ENCODE data around the gene PCGF3.

Gene PCGF3

GRCh38 chr4:788006-788635, 82.5 kb downstream of the PCGF3 start:
- no peak for TF ChIP-seq SIN3A (IDR thresholded peaks at IDR 0.05; ENCODE audit: borderline replicate concordance, insufficient read depth, low read length)
- no peak for TF ChIP-seq REST (IDR thresholded peaks at IDR 0.05; ENCODE audit: insufficient read depth in 1 of 2, low read depth in 2 of 2, low read length in 2 of 2)
- TF ChIP-seq TAF1 (IDR thresholded peaks at IDR 0.05; ENCODE audit: borderline replicate concordance, insufficient read depth, low read length): no peak
- TF ChIP-seq FOXP2 (optimal IDR thresholded peaks at IDR 0.05; ENCODE audit: borderline replicate concordance, extremely low read depth, extremely low read length, insufficient read depth): no peak
- TF ChIP-seq POLR2AphosphoS5 (IDR thresholded peaks at IDR 0.05; ENCODE audit: low read depth, low read length): no peak

GRCh38 chr4:788636-789297, 83.1 kb downstream of the PCGF3 start:
- TF ChIP-seq FOXP2 (optimal IDR thresholded peaks at IDR 0.05; ENCODE audit: borderline replicate concordance, extremely low read depth, extremely low read length, insufficient read depth) (no peak), POLR2AphosphoS5 (IDR thresholded peaks at IDR 0.05; ENCODE audit: low read depth, low read length) (no peak), TAF1 (IDR thresholded peaks at IDR 0.05; ENCODE audit: borderline replicate concordance, insufficient read depth, low read length) (no peak), REST (IDR thresholded peaks at IDR 0.05; ENCODE audit: insufficient read depth in 1 of 2, low read depth in 2 of 2, low read length in 2 of 2) (no peak), SIN3A (IDR thresholded peaks at IDR 0.05; ENCODE audit: borderline replicate concordance, insufficient read depth, low read length) (no peak)

GRCh38 chr4:789571-790465, 84.2 kb downstream of the PCGF3 start:
- TF ChIP-seq SIN3A (IDR thresholded peaks at IDR 0.05; ENCODE audit: borderline replicate concordance, insufficient read depth, low read length) (no peak), REST (IDR thresholded peaks at IDR 0.05; ENCODE audit: insufficient read depth in 1 of 2, low read depth in 2 of 2, low read length in 2 of 2) (no peak), FOXP2 (optimal IDR thresholded peaks at IDR 0.05; ENCODE audit: borderline replicate concordance, extremely low read depth, extremely low read length, insufficient read depth) (no peak), TAF1 (IDR thresholded peaks at IDR 0.05; ENCODE audit: borderline replicate concordance, insufficient read depth, low read length) (no peak), POLR2AphosphoS5 (IDR thresholded peaks at IDR 0.05; ENCODE audit: low read depth, low read length) (no peak)

GRCh38 chr4:790466-790820, 84.8 kb downstream of the PCGF3 start:
- TF ChIP-seq TAF1 (IDR thresholded peaks at IDR 0.05; ENCODE audit: borderline replicate concordance, insufficient read depth, low read length): no peak
- TF ChIP-seq POLR2AphosphoS5 (IDR thresholded peaks at IDR 0.05; ENCODE audit: low read depth, low read length): no peak
- no peak for TF ChIP-seq FOXP2 (optimal IDR thresholded peaks at IDR 0.05; ENCODE audit: borderline replicate concordance, extremely low read depth, extremely low read length, insufficient read depth)
- TF ChIP-seq SIN3A (IDR thresholded peaks at IDR 0.05; ENCODE audit: borderline replicate concordance, insufficient read depth, low read length): no peak
- TF ChIP-seq REST (IDR thresholded peaks at IDR 0.05; ENCODE audit: insufficient read depth in 1 of 2, low read depth in 2 of 2, low read length in 2 of 2): no peak
